RWPE2 (cell line): ENCODE measurements around the gene SLC35A5.
"Not testable (repeated sequence)": the region's sequence is repeated elsewhere in the genome, so short reads cannot be mapped to it uniquely, and the experiment has no call there.

ENCODE experiments used
- ATAC-seq: fragments of 200-7000 bp; cut with Tn5 transposase; 3 replicates; pipeline ENCODE4 v1.9.1; 2021; ENCODE audit warnings: low read depth
- DNase-seq: peaks from one replicate; pipeline ENCODE4 v3.0.0-alpha.2; 2020; ENCODE audit warnings: low spot score
- H3K27ac ChIP-seq: fragments of 450-650 bp; 2 replicates; pipeline ENCODE4 v1.5.1; 2017; ENCODE audit warnings: mild to moderate bottlenecking; ENCODE audit not compliant: poor library complexity, severe bottlenecking
- H3K27me3 ChIP-seq: fragments of 250-450 bp; sonication (Bioruptor Pico); 2 replicates; pipeline ENCODE4 v1.5.1; 2021; ENCODE audit warnings: mild to moderate bottlenecking, moderate library complexity; ENCODE audit not compliant: insufficient read depth, poor library complexity, severe bottlenecking
- H3K36me3 ChIP-seq: fragments of 250-450 bp; sonication (Bioruptor Pico); 2 replicates; pipeline ENCODE4 v1.5.1; 2020; ENCODE audit warnings: low read depth, mild to moderate bottlenecking, moderate library complexity
- H3K4me1 ChIP-seq: fragments of 250-450 bp; sonication (Bioruptor Pico); 2 replicates; pipeline ENCODE4 v1.5.1; 2021; ENCODE audit warnings: mild to moderate bottlenecking, moderate library complexity; ENCODE audit not compliant: insufficient read depth, poor library complexity, severe bottlenecking
- H3K4me3 ChIP-seq: fragments of 250-450 bp; sonication (Bioruptor Pico); 2 replicates; pipeline ENCODE4 v1.5.1; 2021; ENCODE audit warnings: mild to moderate bottlenecking, moderate library complexity; ENCODE audit not compliant: severe bottlenecking
- H3K9me3 ChIP-seq: fragments of 250-450 bp; sonication (Bioruptor Pico); 2 replicates; pipeline ENCODE4 v1.5.1; 2021; ENCODE audit warnings: mild to moderate bottlenecking, moderate library complexity; ENCODE audit not compliant: severe bottlenecking
- TF ChIP-seq, protein P1 (sequence below): fragments of 450-650 bp; IDR thresholded peaks from one replicate; pipeline ENCODE4 v1.5.1; 2017; ENCODE audit warnings: mild to moderate bottlenecking, moderate library complexity; ENCODE audit not compliant: poor library complexity, severe bottlenecking

SLC35A5 gene, protein sequence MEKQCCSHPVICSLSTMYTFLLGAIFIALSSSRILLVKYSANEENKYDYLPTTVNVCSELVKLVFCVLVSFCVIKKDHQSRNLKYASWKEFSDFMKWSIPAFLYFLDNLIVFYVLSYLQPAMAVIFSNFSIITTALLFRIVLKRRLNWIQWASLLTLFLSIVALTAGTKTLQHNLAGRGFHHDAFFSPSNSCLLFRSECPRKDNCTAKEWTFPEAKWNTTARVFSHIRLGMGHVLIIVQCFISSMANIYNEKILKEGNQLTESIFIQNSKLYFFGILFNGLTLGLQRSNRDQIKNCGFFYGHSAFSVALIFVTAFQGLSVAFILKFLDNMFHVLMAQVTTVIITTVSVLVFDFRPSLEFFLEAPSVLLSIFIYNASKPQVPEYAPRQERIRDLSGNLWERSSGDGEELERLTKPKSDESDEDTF

DNA sequence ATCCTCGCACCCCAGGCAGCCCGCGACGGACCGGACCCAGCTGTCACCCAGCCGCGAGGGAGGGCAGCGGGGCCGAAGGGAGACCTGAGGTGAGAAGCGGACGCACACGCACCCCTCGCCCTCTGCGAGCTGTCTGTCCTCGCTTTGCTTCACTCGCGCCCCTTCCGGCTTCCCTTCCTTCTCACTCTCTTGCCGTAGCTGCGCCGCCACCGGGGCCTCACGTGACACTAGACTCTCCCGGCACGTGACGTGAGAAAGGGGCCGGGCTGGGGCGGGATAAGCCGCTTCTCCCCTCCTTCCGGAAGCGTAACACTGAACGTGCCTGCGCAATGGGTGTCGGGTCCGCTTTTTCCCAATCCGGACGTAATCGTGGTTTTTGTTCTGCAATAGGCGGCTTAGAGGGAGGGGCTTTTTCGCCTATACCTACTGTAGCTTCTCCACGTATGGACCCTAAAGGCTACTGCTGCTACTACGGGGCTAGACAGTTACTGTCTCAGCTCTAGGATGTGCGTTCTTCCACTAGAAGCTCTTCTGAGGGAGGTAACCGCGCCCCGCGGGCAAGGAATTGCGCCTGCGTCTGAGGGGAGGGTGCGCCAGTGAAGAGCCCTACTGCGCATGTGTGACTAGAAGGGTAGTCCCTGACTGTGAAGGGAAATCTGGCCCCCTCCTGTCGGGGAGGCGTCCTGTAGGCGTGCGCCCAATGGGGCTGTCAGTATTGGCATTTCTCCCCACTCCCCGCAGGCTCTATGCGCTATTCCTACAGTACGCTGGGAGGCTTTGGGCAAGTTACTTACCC, at the start of gene SLC35A5, which contains the start of gene ATG3:
TSS of gene SLC35A5 (plus strand) at position 312 of the 796 bp plus-strand sequence. CDS start 1,359 bp downstream, outside the sequence.
TSS of gene ATG3 (minus strand) at position 229 of the 796 bp plus-strand sequence. CDS start 434 bp downstream, outside the sequence.
- no peaks in the 10 kb centered on the region for H3K27me3 ChIP-seq
- peak; percentile 83 for ATAC-seq
- peaks cover 21% of the 10 kb centered on the region for H3K36me3 ChIP-seq
- H3K4me3 ChIP-seq, result peak within 1 kb of the TSS; percentile 56
- TF ChIP-seq, protein P1, sequence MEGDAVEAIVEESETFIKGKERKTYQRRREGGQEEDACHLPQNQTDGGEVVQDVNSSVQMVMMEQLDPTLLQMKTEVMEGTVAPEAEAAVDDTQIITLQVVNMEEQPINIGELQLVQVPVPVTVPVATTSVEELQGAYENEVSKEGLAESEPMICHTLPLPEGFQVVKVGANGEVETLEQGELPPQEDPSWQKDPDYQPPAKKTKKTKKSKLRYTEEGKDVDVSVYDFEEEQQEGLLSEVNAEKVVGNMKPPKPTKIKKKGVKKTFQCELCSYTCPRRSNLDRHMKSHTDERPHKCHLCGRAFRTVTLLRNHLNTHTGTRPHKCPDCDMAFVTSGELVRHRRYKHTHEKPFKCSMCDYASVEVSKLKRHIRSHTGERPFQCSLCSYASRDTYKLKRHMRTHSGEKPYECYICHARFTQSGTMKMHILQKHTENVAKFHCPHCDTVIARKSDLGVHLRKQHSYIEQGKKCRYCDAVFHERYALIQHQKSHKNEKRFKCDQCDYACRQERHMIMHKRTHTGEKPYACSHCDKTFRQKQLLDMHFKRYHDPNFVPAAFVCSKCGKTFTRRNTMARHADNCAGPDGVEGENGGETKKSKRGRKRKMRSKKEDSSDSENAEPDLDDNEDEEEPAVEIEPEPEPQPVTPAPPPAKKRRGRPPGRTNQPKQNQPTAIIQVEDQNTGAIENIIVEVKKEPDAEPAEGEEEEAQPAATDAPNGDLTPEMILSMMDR, result no peak
- DNase-seq, result peak; percentile 98
- peak within 1 kb of the TSS; percentile 82 for H3K27ac ChIP-seq
- H3K4me1 ChIP-seq, result peaks cover 12% of the 10 kb centered on the region
- no peaks in the 10 kb centered on the region for H3K9me3 ChIP-seq

DNA sequence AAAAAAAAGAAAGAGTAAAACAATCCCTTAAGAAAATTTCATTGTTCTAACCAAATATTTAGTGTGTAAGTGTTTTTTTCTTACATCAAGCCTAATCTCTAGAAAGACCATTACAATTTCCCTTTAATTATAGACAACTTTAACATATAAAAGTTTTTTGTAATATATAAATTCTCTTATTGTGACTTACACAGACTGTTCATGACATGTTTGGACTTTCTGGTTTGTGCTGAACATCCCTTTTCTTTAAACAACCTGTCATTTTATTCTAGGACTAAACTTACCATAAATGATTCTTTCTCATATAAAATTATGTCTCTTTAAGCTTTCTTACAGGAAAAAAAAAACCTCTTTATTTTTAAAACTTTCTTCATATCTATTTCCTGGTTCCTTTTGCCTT, 49.5 kb upstream of the SLC35A5 start:
- DNase-seq, result no peak
- Histone ChIP-seq H3K9me3 (no peaks in the 10 kb centered on the region), H3K4me3 (no peak overlapping the region), H3K4me1 (no peaks in the 10 kb centered on the region), H3K27ac (no peak overlapping the region), H3K36me3 (no peaks in the 10 kb centered on the region), H3K27me3 (no peaks in the 10 kb centered on the region)
- no peak for ATAC-seq
- TF ChIP-seq, protein P1, result no peak

DNA sequence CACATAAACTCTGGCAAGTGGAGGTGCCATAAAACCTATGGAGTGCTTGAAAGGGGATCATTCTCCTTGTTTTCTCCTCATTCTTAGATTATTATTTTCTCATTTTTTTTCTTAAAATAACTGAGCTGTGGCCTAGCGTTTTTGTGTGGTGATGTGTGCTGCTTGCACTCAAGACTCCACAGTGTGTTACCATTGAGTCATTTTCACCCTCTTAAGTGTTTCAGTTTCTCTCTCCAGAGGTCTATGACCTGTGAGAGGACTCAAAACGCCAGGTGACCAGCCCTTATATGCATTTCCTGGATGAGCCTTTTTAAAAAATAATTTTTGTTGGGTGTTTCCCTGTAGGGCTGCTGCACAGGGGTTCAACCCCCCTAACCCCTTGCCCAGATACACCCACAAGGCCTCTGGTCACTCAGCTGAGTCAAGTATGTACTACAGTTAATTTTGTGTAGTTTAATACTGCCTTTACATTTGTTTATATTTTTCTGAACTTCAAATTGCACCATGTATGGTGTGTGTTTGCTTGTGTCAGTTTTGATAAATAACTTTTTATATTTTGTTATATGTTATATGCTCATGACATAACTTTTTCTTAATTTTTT, 47.2 kb upstream of the SLC35A5 start:
- TF ChIP-seq, protein P1, result no peak
- H3K4me1 ChIP-seq, result no peaks in the 10 kb centered on the region
- no peaks in the 10 kb centered on the region for H3K36me3 ChIP-seq
- H3K9me3 ChIP-seq, result no peaks in the 10 kb centered on the region
- no peak overlapping the region for H3K4me3 ChIP-seq
- H3K27ac ChIP-seq, result no peak overlapping the region
- H3K27me3 ChIP-seq, result no peaks in the 10 kb centered on the region
- no peak for DNase-seq
- ATAC-seq, result no peak

DNA sequence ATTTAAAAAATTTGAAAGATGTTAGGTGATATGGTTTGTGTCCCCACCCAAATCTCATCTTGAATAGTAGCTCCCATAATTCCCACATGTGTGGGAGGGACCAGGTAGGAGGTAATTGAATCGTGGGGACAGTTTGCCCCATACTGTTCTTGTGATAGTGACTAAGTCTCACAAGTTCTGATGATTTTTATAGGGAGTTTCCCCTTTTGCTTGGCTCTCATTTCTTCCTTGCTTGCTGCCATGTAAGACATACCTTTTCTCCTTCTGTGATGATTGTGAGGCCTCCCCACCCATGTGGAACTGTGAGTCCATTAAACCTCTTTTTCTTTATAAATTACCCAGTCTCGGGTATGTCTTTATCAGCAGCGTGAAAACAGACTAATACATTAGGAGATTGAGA, 42.9 kb upstream of the SLC35A5 start:
- not testable (repeated sequence) for H3K27ac ChIP-seq, H3K9me3 ChIP-seq, DNase-seq, H3K4me1 ChIP-seq, H3K27me3 ChIP-seq, ATAC-seq, H3K36me3 ChIP-seq, H3K4me3 ChIP-seq

DNA sequence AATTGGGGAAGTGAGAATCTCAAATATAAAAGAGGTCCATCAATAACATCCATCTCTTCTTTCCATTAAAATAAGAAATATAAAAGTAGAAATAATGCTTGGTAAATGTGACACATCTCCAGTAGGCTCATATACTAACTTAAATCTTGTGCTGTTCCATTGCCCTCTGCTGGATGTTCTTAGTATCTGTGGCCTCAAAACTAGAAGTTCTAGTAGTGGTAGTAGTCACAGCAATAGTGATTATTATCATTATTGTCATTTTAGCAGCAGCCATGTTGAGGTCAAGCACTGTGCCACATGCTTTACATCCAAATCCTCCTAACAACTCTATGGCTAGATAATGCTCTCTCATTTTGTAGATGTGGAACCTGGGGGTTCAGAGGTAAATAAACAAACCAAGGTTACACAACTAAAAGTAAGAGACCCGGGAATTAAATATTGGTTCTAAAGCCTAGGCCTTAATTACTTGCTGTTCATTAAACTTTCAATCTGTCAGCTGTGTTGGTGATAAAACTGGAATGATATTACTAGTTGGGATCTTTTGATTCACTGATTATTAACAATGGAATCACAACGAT, 42.3 kb upstream of the SLC35A5 start:
- no peak for DNase-seq
- H3K27ac ChIP-seq, result no peak overlapping the region
- no peaks in the 10 kb centered on the region for H3K4me1 ChIP-seq
- H3K9me3 ChIP-seq, result no peaks in the 10 kb centered on the region
- no peak overlapping the region for H3K4me3 ChIP-seq
- no peaks in the 10 kb centered on the region for H3K27me3 ChIP-seq
- TF ChIP-seq, protein P1, result peak; percentile 86
- ATAC-seq, result peak; percentile 67
- no peaks in the 10 kb centered on the region for H3K36me3 ChIP-seq

DNA sequence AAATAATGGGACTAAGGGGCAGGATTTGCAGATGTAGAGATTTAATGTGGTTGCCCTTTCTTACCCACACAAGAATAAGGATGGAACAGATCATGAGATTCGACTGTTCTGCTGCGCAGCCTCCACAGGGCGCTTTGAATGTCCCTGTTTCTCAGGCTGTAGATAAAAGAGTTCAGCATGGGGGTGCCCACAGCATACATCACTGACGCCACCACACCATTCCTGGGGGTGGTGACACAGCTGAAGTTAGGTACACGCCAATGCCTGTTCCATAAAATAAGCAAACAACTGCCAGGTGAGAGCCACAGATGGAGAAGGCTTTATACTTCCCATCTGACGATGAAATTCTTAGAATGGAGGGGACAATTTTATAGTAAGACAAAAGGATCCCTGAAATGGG, 37.7 kb upstream of the SLC35A5 start:
- not testable (repeated sequence) for H3K4me1 ChIP-seq, DNase-seq, H3K36me3 ChIP-seq, H3K9me3 ChIP-seq, ATAC-seq, H3K27ac ChIP-seq, H3K27me3 ChIP-seq, H3K4me3 ChIP-seq
